ENCODE results near the gene ELAVL4.

Gene ELAVL4

DNA sequence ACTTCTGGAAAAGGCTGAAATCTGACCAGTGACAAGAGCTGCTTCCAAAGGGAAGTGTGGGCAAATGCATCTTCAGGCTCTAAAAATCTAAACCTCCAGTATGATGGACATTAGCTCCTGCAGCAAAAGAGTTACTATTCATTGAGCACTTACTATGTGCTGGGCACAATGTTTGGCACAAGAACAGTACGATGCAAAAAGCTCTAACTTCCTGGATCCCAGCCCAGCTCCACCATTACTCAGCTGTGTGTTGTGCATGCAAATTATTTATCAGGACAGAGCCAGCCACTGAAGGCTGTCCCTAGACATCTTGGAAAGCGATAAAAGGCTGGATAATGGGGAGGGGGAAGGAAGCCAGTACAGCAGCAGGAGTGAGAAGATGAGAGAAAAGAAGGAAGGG lies 143.5 kb downstream of the ELAVL4 start:
- DNase-seq (ENCODE audit: low spot score): no peak
